ENCODE results near the gene ZNF70. TPM values are rescaled to one million over a fixed set of nuclear protein-coding genes. Genes with fewer than 3 reads are reported as not detected.
A peak's percentile ranks its signal among the peaks of the same experiment; 100 is the strongest.

ZNF70 gene
- total RNA-seq, 2 experiments from 2014 or later = 1.7 TPM

- no peak for TF ChIP-seq CTCF (IDR thresholded peaks at IDR 0.05)
- no peak overlapping the region for H3K4me3 Mint-ChIP-seq
Measured at GRCh38 chr22:23774922-23775436, 24.1 kb upstream of the ZNF70 start.

GRCh38 chr22:23774114-23774921 lies 23.4 kb upstream of the ZNF70 start:
- TF ChIP-seq CTCF (IDR thresholded peaks at IDR 0.05) = no peak
- ChIA-PET POLR2A (interaction anchor here (2.2 kb wide), 1 partner anchor 12 kb away, joined by 14 read pairs; the partner anchor contains the start of gene SMARCB1), CTCF (interaction anchor here (1.4 to 2.1 kb wide), 3 partner anchors 15 to 84 kb away, joined by 5 to 12 read pairs (median 6); partner anchors contain the start of gene SLC2A11)
- peaks cover 11% of the 10 kb centered on the region for H3K4me1 Mint-ChIP-seq (ENCODE audit: low read depth)
- no peak overlapping the region for H3K4me3 Mint-ChIP-seq
- no peaks in the 10 kb centered on the region for H3K9me3 Mint-ChIP-seq
- H3K27ac Mint-ChIP-seq = no peak overlapping the region
- ATAC-seq (no peak), DNase-seq (no peak)
- H3K36me3 Mint-ChIP-seq (ENCODE audit: low read depth) = no peaks in the 10 kb centered on the region
- intact Hi-C loops (cut with micrococcal nuclease) = loop anchor here (5.0 kb wide), 1 partner anchor 63 kb away; the partner anchor contains the start of gene DERL3
- H3K27me3 Mint-ChIP-seq = no peaks in the 10 kb centered on the region

More at GRCh38 chr22:23774922-23775436, 24.1 kb upstream of the ZNF70 start:
- ChIA-PET CTCF (interaction anchor here (0.9 to 2.1 kb wide), 4 partner anchors 12 to 83 kb away, joined by 3 to 12 read pairs (median 6); partner anchors contain the start of genes C22orf15 and SLC2A11), POLR2A (interaction anchor here (2.2 kb wide), 1 partner anchor 12 kb away, joined by 14 read pairs; the partner anchor contains the start of gene SMARCB1)
- ATAC-seq = no peak
- Mint-ChIP-seq H3K4me1 (ENCODE audit: low read depth) (peaks cover 11% of the 10 kb centered on the region), H3K36me3 (ENCODE audit: low read depth) (no peaks in the 10 kb centered on the region), H3K27me3 (no peaks in the 10 kb centered on the region), H3K27ac (no peak overlapping the region), H3K9me3 (no peaks in the 10 kb centered on the region)
- intact Hi-C loops (cut with micrococcal nuclease) = loop anchor here (5.0 kb wide), 1 partner anchor 62 kb away; the partner anchor contains the start of gene DERL3
- no peak for DNase-seq

- Mint-ChIP-seq H3K27ac (no peak overlapping the region), H3K9me3 (no peaks in the 10 kb centered on the region), H3K4me3 (no peak overlapping the region), H3K36me3 (ENCODE audit: low read depth) (no peaks in the 10 kb centered on the region), H3K27me3 (no peaks in the 10 kb centered on the region), H3K4me1 (ENCODE audit: low read depth) (peaks cover 11% of the 10 kb centered on the region)
- ChIA-PET CTCF (interaction anchor here (1.6 to 3.2 kb wide), 3 partner anchors 13 to 85 kb away, joined by 3 to 12 read pairs (median 7); partner anchors contain the start of genes SLC2A11 and SMARCB1), POLR2A (interaction anchor here (1.2 to 2.2 kb wide), 2 partner anchors 8 to 13 kb away, joined by 3 to 14 read pairs; partner anchors contain the start of gene SMARCB1)
- ATAC-seq (no peak), DNase-seq (no peak)
- TF ChIP-seq CTCF (IDR thresholded peaks at IDR 0.05) = no peak
- intact Hi-C loops (cut with micrococcal nuclease) = loop anchor here (5.0 kb wide), 1 partner anchor 64 kb away; the partner anchor contains the start of gene DERL3
Measured at GRCh38 chr22:23773483-23774113, 22.7 kb upstream of the ZNF70 start.

- Mint-ChIP-seq H3K27ac (no peak within 1 kb of the TSS), H3K9me3 (no peaks in the 10 kb centered on the region)
Measured at GRCh38 chr22:23772649-23773473, 21.9 kb upstream of the ZNF70 start, which contains the start of gene MMP11. Gene MMP11, plus strand, starts transcription at chr22:23772849. Its CDS starts 22 bp downstream, at chr22:23772871.

More at GRCh38 chr22:23772649-23773473, 21.9 kb upstream of the ZNF70 start, which contains the start of gene MMP11:
- no peaks in the 10 kb centered on the region for H3K36me3 Mint-ChIP-seq (ENCODE audit: low read depth)
- peaks cover 11% of the 10 kb centered on the region for H3K4me1 Mint-ChIP-seq (ENCODE audit: low read depth)
- CTCF ChIA-PET = interaction anchor here (1.6 to 3.2 kb wide), 4 partner anchors 14 to 85 kb away, joined by 3 to 12 read pairs (median 6); partner anchors contain the start of genes SLC2A11 and SMARCB1
- intact Hi-C loops (cut with micrococcal nuclease) = loop anchor here (5.0 kb wide), 1 partner anchor 64 kb away; the partner anchor contains the start of gene DERL3
- peak within 1 kb of the TSS; percentile 65 for H3K4me3 Mint-ChIP-seq
- DNase-seq = peak; percentile 62
- H3K27me3 Mint-ChIP-seq = no peaks in the 10 kb centered on the region
- TF ChIP-seq CTCF (IDR thresholded peaks at IDR 0.05) = no peak
- peak; percentile 57 for ATAC-seq
- POLR2A ChIA-PET = interaction anchor here (0.9 to 2.7 kb wide), 3 partner anchors 9 to 57 kb away, joined by 3 to 9 read pairs (median 3); no protein-coding TSS in a partner anchor

Measured in activated CD8-positive, alpha-beta T cell treated with anti-CD3 and anti-CD28 coated beads for 36 hours (primary cell).